ENCODE measurements around the gene CALM1. TPM values are rescaled to one million over a fixed set of nuclear protein-coding genes. Genes with fewer than 3 reads are reported as not detected.

Gene CALM1
- 338 to 373 TPM (median 350 TPM) in 3 replicates for total RNA-seq (2021)
- percentile 98 among the genes with signal in this experiment for Bru-seq, nascent RNA
- long read RNA-seq, experiment 1, full-length matches to known transcripts: 2,819 of 2,897 reads
- long read RNA-seq, experiment 1, partial matches to known transcripts: 37 of 2,897 reads
- long read RNA-seq, experiment 1, other reads (novel, unspliced or antisense): 41 of 2,897 reads
- long read RNA-seq, experiment 2, full-length matches to known transcripts: 352 of 436 reads
- long read RNA-seq, experiment 2, partial matches to known transcripts: 12 of 436 reads
- long read RNA-seq, experiment 2, other reads (novel, unspliced or antisense): 72 of 436 reads
- long read RNA-seq, experiment 3, full-length matches to known transcripts: 1,537 of 1,567 reads
- long read RNA-seq, experiment 3, partial matches to known transcripts: 0 of 1,567 reads
- long read RNA-seq, experiment 3, other reads (novel, unspliced or antisense): 30 of 1,567 reads

DNA sequence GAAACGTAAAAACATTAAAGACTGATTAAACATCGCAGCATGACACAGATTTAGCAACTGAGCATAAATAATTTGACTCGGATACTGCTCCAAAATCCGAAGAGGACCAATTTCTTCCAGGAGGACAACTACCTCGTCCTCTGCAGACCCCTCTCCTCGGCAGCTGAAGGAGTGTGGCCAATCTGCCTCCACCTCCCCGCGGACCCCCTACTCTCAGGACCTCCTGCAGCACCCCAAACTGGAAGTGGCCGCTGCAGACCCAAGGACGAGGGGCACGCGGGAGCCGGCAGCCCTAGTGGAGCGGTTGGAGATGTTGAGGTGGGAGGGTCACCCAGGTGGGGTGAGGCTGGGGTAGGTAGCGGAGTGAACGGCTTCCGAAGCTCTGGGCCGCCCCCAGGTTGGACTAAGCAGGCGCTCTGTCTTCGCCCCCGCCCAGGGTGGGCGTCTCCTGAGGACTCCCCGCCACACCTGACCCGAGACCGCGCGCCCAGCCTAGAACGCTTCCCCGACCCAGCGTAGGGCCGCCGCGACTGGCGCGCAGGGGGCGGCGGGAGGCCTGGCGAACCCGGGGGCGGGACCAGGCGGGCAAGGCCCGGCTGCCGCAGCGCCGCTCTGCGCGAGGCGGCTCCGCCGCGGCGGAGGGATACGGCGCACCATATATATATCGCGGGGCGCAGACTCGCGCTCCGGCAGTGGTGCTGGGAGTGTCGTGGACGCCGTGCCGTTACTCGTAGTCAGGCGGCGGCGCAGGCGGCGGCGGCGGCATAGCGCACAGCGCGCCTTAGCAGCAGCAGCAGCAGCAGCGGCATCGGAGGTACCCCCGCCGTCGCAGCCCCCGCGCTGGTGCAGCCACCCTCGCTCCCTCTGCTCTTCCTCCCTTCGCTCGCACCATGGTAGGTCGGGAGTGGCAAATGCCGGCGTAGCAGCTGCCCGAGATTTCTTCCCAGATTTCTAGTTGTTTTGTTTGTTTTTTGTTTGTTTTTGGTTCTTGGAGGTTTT, at the start of gene CALM1:
TSS of gene CALM1 (plus strand) at position 689 of the 999 bp plus-strand sequence. CDS start at position 891, 202 bp downstream.
- peak within 1 kb of the TSS; percentile 91 for H3K4me3 Mint-ChIP-seq
- H3K27ac Mint-ChIP-seq: peak within 1 kb of the TSS; percentile 87
- H3K4me1 Mint-ChIP-seq: peaks cover 26% of the 10 kb centered on the region
- H3K36me3 Mint-ChIP-seq: peaks cover 22% of the 10 kb centered on the region
- peaks cover 4% of the 10 kb centered on the region; the same call in 1 of the 2 replicates for H3K27me3 Mint-ChIP-seq (ENCODE audit: low read depth)
- DNase-seq (ENCODE audit: low spot score) (peak; percentile 92), ATAC-seq (peak; percentile 85)
- ChIA-PET POLR2A (interaction anchor here (0.7 to 2.6 kb wide), 4 partner anchors 13 to 176 kb away, joined by 3 to 41 read pairs (median 4); no protein-coding TSS in a partner anchor), CTCF (interaction anchor here (1.0 to 1.6 kb wide), 5 partner anchors 14 to 362 kb away, joined by 3 to 5 read pairs (median 3); no protein-coding TSS in a partner anchor)
- no peaks in the 10 kb centered on the region for H3K9me3 Mint-ChIP-seq
- TF ChIP-seq JAZF1 (CRISPR knock-in tag; IDR thresholded peaks at IDR 0.05) (no peak), GTF2I (CRISPR knock-in tag; conservative IDR thresholded peaks at IDR 0.05) (no peak), ZNF317 (CRISPR knock-in tag; IDR thresholded peaks at IDR 0.05; ENCODE audit: borderline replicate concordance, low read depth) (peak; percentile 64), SP1 (CRISPR knock-in tag; conservative IDR thresholded peaks at IDR 0.05) (peak; percentile 99), ZNF232 (CRISPR knock-in tag; IDR thresholded peaks at IDR 0.05) (0 out of 2 replicates have a peak, but pooled peaks have one; percentile 40), ZNF423 (CRISPR knock-in tag; IDR thresholded peaks at IDR 0.05) (no peak), NR3C1 (CRISPR knock-in tag; conservative IDR thresholded peaks at IDR 0.05; ENCODE audit: low read depth) (peak; percentile 97; the same call in 1 of the 2 replicates), NFATC4 (CRISPR knock-in tag; IDR thresholded peaks at IDR 0.05) (peak; percentile 94), FOXK1 (CRISPR knock-in tag; IDR thresholded peaks at IDR 0.05) (peak; percentile 86), ZNF219 (CRISPR knock-in tag; IDR thresholded peaks at IDR 0.05; ENCODE audit: borderline replicate concordance) (no peak; the same call in 1 of the 2 replicates)
- TF ChIP-seq, protein P1, sequence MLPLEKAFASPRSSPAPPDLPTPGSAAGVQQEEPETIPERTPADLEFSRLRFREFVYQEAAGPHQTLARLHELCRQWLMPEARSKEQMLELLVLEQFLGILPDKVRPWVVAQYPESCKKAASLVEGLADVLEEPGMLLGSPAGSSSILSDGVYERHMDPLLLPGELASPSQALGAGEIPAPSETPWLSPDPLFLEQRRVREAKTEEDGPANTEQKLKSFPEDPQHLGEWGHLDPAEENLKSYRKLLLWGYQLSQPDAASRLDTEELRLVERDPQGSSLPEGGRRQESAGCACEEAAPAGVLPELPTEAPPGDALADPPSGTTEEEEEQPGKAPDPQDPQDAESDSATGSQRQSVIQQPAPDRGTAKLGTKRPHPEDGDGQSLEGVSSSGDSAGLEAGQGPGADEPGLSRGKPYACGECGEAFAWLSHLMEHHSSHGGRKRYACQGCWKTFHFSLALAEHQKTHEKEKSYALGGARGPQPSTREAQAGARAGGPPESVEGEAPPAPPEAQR (CRISPR knock-in tag; IDR thresholded peaks at IDR 0.05): no peak
- TF ChIP-seq, protein P2, sequence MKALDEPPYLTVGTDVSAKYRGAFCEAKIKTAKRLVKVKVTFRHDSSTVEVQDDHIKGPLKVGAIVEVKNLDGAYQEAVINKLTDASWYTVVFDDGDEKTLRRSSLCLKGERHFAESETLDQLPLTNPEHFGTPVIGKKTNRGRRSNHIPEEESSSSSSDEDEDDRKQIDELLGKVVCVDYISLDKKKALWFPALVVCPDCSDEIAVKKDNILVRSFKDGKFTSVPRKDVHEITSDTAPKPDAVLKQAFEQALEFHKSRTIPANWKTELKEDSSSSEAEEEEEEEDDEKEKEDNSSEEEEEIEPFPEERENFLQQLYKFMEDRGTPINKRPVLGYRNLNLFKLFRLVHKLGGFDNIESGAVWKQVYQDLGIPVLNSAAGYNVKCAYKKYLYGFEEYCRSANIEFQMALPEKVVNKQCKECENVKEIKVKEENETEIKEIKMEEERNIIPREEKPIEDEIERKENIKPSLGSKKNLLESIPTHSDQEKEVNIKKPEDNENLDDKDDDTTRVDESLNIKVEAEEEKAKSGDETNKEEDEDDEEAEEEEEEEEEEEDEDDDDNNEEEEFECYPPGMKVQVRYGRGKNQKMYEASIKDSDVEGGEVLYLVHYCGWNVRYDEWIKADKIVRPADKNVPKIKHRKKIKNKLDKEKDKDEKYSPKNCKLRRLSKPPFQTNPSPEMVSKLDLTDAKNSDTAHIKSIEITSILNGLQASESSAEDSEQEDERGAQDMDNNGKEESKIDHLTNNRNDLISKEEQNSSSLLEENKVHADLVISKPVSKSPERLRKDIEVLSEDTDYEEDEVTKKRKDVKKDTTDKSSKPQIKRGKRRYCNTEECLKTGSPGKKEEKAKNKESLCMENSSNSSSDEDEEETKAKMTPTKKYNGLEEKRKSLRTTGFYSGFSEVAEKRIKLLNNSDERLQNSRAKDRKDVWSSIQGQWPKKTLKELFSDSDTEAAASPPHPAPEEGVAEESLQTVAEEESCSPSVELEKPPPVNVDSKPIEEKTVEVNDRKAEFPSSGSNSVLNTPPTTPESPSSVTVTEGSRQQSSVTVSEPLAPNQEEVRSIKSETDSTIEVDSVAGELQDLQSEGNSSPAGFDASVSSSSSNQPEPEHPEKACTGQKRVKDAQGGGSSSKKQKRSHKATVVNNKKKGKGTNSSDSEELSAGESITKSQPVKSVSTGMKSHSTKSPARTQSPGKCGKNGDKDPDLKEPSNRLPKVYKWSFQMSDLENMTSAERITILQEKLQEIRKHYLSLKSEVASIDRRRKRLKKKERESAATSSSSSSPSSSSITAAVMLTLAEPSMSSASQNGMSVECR (CRISPR knock-in tag; IDR thresholded peaks at IDR 0.05; ENCODE audit: borderline replicate concordance): peak; percentile 87; the same call in 1 of the 2 replicates
- TF ChIP-seq, protein P3, sequence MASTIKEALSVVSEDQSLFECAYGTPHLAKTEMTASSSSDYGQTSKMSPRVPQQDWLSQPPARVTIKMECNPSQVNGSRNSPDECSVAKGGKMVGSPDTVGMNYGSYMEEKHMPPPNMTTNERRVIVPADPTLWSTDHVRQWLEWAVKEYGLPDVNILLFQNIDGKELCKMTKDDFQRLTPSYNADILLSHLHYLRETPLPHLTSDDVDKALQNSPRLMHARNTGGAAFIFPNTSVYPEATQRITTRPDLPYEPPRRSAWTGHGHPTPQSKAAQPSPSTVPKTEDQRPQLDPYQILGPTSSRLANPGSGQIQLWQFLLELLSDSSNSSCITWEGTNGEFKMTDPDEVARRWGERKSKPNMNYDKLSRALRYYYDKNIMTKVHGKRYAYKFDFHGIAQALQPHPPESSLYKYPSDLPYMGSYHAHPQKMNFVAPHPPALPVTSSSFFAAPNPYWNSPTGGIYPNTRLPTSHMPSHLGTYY (CRISPR knock-in tag; IDR thresholded peaks at IDR 0.05): peak; percentile 83
- TF ChIP-seq, protein P4, sequence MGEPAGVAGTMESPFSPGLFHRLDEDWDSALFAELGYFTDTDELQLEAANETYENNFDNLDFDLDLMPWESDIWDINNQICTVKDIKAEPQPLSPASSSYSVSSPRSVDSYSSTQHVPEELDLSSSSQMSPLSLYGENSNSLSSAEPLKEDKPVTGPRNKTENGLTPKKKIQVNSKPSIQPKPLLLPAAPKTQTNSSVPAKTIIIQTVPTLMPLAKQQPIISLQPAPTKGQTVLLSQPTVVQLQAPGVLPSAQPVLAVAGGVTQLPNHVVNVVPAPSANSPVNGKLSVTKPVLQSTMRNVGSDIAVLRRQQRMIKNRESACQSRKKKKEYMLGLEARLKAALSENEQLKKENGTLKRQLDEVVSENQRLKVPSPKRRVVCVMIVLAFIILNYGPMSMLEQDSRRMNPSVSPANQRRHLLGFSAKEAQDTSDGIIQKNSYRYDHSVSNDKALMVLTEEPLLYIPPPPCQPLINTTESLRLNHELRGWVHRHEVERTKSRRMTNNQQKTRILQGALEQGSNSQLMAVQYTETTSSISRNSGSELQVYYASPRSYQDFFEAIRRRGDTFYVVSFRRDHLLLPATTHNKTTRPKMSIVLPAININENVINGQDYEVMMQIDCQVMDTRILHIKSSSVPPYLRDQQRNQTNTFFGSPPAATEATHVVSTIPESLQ (CRISPR knock-in tag; IDR thresholded peaks at IDR 0.05): no peak
- TF ChIP-seq, protein P5, sequence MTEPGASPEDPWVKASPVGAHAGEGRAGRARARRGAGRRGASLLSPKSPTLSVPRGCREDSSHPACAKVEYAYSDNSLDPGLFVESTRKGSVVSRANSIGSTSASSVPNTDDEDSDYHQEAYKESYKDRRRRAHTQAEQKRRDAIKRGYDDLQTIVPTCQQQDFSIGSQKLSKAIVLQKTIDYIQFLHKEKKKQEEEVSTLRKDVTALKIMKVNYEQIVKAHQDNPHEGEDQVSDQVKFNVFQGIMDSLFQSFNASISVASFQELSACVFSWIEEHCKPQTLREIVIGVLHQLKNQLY (CRISPR knock-in tag; IDR thresholded peaks at IDR 0.05): no peak
- TF ChIP-seq, protein P6, sequence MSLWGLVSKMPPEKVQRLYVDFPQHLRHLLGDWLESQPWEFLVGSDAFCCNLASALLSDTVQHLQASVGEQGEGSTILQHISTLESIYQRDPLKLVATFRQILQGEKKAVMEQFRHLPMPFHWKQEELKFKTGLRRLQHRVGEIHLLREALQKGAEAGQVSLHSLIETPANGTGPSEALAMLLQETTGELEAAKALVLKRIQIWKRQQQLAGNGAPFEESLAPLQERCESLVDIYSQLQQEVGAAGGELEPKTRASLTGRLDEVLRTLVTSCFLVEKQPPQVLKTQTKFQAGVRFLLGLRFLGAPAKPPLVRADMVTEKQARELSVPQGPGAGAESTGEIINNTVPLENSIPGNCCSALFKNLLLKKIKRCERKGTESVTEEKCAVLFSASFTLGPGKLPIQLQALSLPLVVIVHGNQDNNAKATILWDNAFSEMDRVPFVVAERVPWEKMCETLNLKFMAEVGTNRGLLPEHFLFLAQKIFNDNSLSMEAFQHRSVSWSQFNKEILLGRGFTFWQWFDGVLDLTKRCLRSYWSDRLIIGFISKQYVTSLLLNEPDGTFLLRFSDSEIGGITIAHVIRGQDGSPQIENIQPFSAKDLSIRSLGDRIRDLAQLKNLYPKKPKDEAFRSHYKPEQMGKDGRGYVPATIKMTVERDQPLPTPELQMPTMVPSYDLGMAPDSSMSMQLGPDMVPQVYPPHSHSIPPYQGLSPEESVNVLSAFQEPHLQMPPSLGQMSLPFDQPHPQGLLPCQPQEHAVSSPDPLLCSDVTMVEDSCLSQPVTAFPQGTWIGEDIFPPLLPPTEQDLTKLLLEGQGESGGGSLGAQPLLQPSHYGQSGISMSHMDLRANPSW (CRISPR knock-in tag; conservative IDR thresholded peaks at IDR 0.05; ENCODE audit: low read depth): no peak
- TF ChIP-seq, protein P7, sequence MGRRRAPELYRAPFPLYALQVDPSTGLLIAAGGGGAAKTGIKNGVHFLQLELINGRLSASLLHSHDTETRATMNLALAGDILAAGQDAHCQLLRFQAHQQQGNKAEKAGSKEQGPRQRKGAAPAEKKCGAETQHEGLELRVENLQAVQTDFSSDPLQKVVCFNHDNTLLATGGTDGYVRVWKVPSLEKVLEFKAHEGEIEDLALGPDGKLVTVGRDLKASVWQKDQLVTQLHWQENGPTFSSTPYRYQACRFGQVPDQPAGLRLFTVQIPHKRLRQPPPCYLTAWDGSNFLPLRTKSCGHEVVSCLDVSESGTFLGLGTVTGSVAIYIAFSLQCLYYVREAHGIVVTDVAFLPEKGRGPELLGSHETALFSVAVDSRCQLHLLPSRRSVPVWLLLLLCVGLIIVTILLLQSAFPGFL (CRISPR knock-in tag; IDR thresholded peaks at IDR 0.05; ENCODE audit: borderline replicate concordance): no peak
- TF ChIP-seq, protein P8, sequence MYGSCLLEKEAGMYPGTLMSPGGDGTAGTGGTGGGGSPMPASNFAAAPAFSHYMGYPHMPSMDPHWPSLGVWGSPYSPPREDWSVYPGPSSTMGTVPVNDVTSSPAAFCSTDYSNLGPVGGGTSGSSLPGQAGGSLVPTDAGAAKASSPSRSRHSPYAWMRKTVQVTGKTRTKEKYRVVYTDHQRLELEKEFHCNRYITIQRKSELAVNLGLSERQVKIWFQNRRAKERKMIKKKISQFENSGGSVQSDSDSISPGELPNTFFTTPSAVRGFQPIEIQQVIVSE (CRISPR knock-in tag; IDR thresholded peaks at IDR 0.05; ENCODE audit: borderline replicate concordance): no peak
